HepG2 (cell line): ENCODE data around the gene MIER1. TPM values are rescaled to one million over a fixed set of nuclear protein-coding genes. Genes with fewer than 3 reads are reported as not detected.

Source experiments
- ATAC-seq: fragments of 200-7000 bp; cut with Tn5 transposase; 3 replicates; pipeline ENCODE4 v1.9.1; 2020; ENCODE audit warnings: mild to moderate bottlenecking, moderate library complexity
- BruUV-seq: library from RNA; stranded (reverse); fragments of 400-500 nt; replicated peaks from 2 replicates; lab custom pipeline; 2021; lab: Mats Ljungman, UMichigan
- CTCF ChIA-PET: fragments of 300-600 bp; formaldehyde crosslinking; extraction: SDS; loops from one replicate; lab custom pipeline; 2021; ENCODE audit warnings: low total read pairs, inconsistent platforms, low intra/inter-chr PET ratio; lab: Yijun Ruan, JAX
- POLR2A ChIA-PET: fragments of 350-600 bp; sonication (Branson Sonifier 250); formaldehyde crosslinking; loops from one replicate; lab custom pipeline; 2020; ENCODE audit warnings: antibody characterized with exemption, inconsistent platforms; lab: Yijun Ruan, JAX
- DNase-seq: peaks from one replicate; pipeline ENCODE4 v3.0.0-alpha.2; 2015; ENCODE audit warnings: low spot score
- FAIRE-seq: peaks from 3 replicates; lab custom pipeline; 2011; peaks lifted over from hg19 to GRCh38; lab: Jason Lieb, UNC
- H2AFZ ChIP-seq: one replicate; pipeline ENCODE4 v1.6.1; 2011; ENCODE audit warnings: low read length, inconsistent platforms
- H3K27ac ChIP-seq: fragments of 300-600 bp; 3 replicates; pipeline ENCODE4 v1.8.0; 2011; ENCODE audit warnings: mixed run types, mild to moderate bottlenecking, mixed read lengths, low read length, inconsistent platforms; ENCODE audit not compliant: insufficient read depth; ENCODE audit errors: extremely low read length
- H3K27me3 ChIP-seq, 2 experiments: fragments of 200-600 bp in 1 of 2; 2 replicates in 1 of 2; 3 replicates in 1 of 2; pipeline versions ENCODE4 v1.6.0 to v1.8.0; 2011; ENCODE audit warnings: low read length in 2 of 2, mild to moderate bottlenecking in 2 of 2, moderate library complexity in 2 of 2, inconsistent platforms in 1 of 2; ENCODE audit not compliant: insufficient read depth in 2 of 2, control insufficient read depth in 1 of 2
- H3K36me3 ChIP-seq, 2 experiments: fragments of 200-600 bp in 1 of 2; replicated peaks in 1 of 2; 2 replicates in 1 of 2; 3 replicates in 1 of 2; pipeline versions ENCODE4 v1.5.1 to v1.8.0; 2011; ENCODE audit warnings: low read length in 2 of 2, inconsistent platforms in 1 of 2; ENCODE audit not compliant: insufficient read depth in 2 of 2, control insufficient read depth in 1 of 2
- H3K4me1 ChIP-seq: 2 replicates; pipeline ENCODE4 v1.5.1; 2012; ENCODE audit warnings: low read length, inconsistent platforms; ENCODE audit not compliant: insufficient read depth
- H3K4me2 ChIP-seq: 2 replicates; pipeline ENCODE4 v1.6.0; 2011; ENCODE audit warnings: low read depth, low read length, inconsistent platforms
- H3K4me3 ChIP-seq, 3 experiments: fragments of 200-600 bp in 1 of 3; sonication (generic), shearing (Covaris generic) in 1 of 3; replicated peaks in 1 of 3; 2 replicates each; pipeline ENCODE4 v1.5.1; 2011 to 2016; ENCODE audit warnings: low read length in 3 of 3, inconsistent platforms in 2 of 3, low read depth in 2 of 3, mild to moderate bottlenecking in 2 of 3, control low read depth in 1 of 3, mixed read lengths in 1 of 3; ENCODE audit not compliant: insufficient read depth in 1 of 3
- H3K79me2 ChIP-seq: one replicate; pipeline ENCODE4 v1.6.1; 2011; ENCODE audit warnings: low read length, inconsistent platforms; ENCODE audit not compliant: insufficient read depth
- H3K9ac ChIP-seq: 2 replicates; pipeline ENCODE4 v1.6.0; 2011; ENCODE audit warnings: mild to moderate bottlenecking, low read depth, low read length, inconsistent platforms; ENCODE audit not compliant: insufficient read depth
- H3K9me3 ChIP-seq: 2 replicates; pipeline ENCODE4 v1.5.1; 2012; ENCODE audit warnings: mild to moderate bottlenecking, low read length
- H4K20me1 ChIP-seq: 2 replicates; pipeline ENCODE4 v1.6.0; 2011; ENCODE audit warnings: inconsistent platforms, mild to moderate bottlenecking, low read length, moderate library complexity; ENCODE audit not compliant: insufficient read depth
- CEBPB ChIP-seq: IDR thresholded peaks from 2 replicates; pipeline ENCODE4 v1.6.1; 2011; ENCODE audit warnings: low read depth, low read length, improper control_type of control experiment, borderline replicate concordance
- EP300 ChIP-seq, 3 experiments: sonication (generic) in 1 of 3; formaldehyde crosslinking in 1 of 3; IDR thresholded peaks; 2 replicates each; pipeline versions ENCODE4 v1.5.1 to v1.6.1; 2011 to 2020; ENCODE audit warnings: low read depth in 2 of 3, low read length in 2 of 3, borderline replicate concordance in 1 of 3, improper control_type of control experiment in 1 of 3, mild to moderate bottlenecking in 1 of 3, missing genetic modification reagents in 1 of 3, moderate library complexity in 1 of 3
- FOXM1 ChIP-seq: sonication (generic); formaldehyde crosslinking; IDR thresholded peaks from 2 replicates; pipeline ENCODE4 v1.5.0; 2020; ENCODE audit warnings: missing genetic modification reagents
- MIER3 ChIP-seq: IDR thresholded peaks from 2 replicates; pipeline ENCODE4 v1.6.1; 2016; ENCODE audit warnings: missing compliant biosample characterization, borderline replicate concordance
- MTA1 ChIP-seq: sonication (generic); formaldehyde crosslinking; IDR thresholded peaks from 2 replicates; pipeline ENCODE4 v1.4.0; 2020; ENCODE audit warnings: missing genetic modification reagents, mild to moderate bottlenecking, borderline replicate concordance
- NCOR1 ChIP-seq: fragments of 200-600 bp; sonication (generic); IDR thresholded peaks from 2 replicates; pipeline ENCODE4 v1.7.0; 2017; ENCODE audit warnings: antibody characterized with exemption, low read length, borderline replicate concordance
- NKX3-1 ChIP-seq: sonication (generic); formaldehyde crosslinking; IDR thresholded peaks from 2 replicates; pipeline ENCODE4 v1.5.0; 2020; ENCODE audit warnings: missing genetic modification reagents
- PRDM10 ChIP-seq: sonication (generic); formaldehyde crosslinking; IDR thresholded peaks from 2 replicates; pipeline ENCODE4 v1.4.0; 2020; ENCODE audit warnings: low read depth, missing genetic modification reagents
- TARDBP ChIP-seq: sonication (generic); formaldehyde crosslinking; IDR thresholded peaks from 2 replicates; pipeline ENCODE4 v1.8.0; 2022; ENCODE audit warnings: mild to moderate bottlenecking, missing genetic modification reagents
- USF2 ChIP-seq, 2 experiments: sonication (generic) in 1 of 2; formaldehyde crosslinking in 1 of 2; IDR thresholded peaks; 2 replicates each; pipeline versions ENCODE4 v1.5.1 to v1.6.1; 2011 to 2020; ENCODE audit warnings: borderline replicate concordance in 1 of 2, low read depth in 1 of 2, low read length in 1 of 2, mild to moderate bottlenecking in 1 of 2, missing genetic modification reagents in 1 of 2, moderate library complexity in 1 of 2
- ZFAT ChIP-seq: sonication (generic); formaldehyde crosslinking; conservative IDR thresholded peaks from 2 replicates; pipeline ENCODE4 v1.8.1; 2023; ENCODE audit warnings: missing genetic modification reagents, inconsistent platforms
- ZMYM3 ChIP-seq: sonication (generic); formaldehyde crosslinking; IDR thresholded peaks from 2 replicates; pipeline ENCODE4 v1.5.1; 2020; ENCODE audit warnings: mild to moderate bottlenecking, missing genetic modification reagents
- ZNF510 ChIP-seq: sonication (generic); formaldehyde crosslinking; IDR thresholded peaks from 2 replicates; pipeline ENCODE4 v1.4.0; 2020; ENCODE audit warnings: low read depth, mild to moderate bottlenecking, missing genetic modification reagents
- ZNF660 ChIP-seq: sonication (generic); formaldehyde crosslinking; IDR thresholded peaks from 2 replicates; pipeline ENCODE4 v1.5.1; 2020; ENCODE audit warnings: mild to moderate bottlenecking, low read depth, missing genetic modification reagents, borderline replicate concordance
- ZNF768 ChIP-seq: sonication (generic); formaldehyde crosslinking; IDR thresholded peaks from 2 replicates; pipeline ENCODE4 v1.4.0; 2020; ENCODE audit warnings: missing genetic modification reagents
- ZSCAN20 ChIP-seq: sonication (generic); formaldehyde crosslinking; IDR thresholded peaks from 2 replicates; pipeline ENCODE4 v1.4.0; 2020; ENCODE audit warnings: missing genetic modification reagents, mild to moderate bottlenecking, borderline replicate concordance
- WGBS: methylation state at CpG from one replicate; pipeline ENCODE4 v1.1.6; 2017; ENCODE audit warnings: low lambda C conversion rate; 5-methylcytosine and 5-hydroxymethylcytosine counted together
- in situ Hi-C: cut with HindIII; loops from 2 replicates; pipeline ENCODE4 v1.10.0; 2017; ENCODE audit warnings: low pct_unique_long_range_greater_than_20kb; ENCODE audit not compliant: extremely low pct_ligation_motif_present
- intact Hi-C: fragments of 100-400 bp; cut with micrococcal nuclease; formaldehyde crosslinking; loops from one replicate; pipeline ENCODE4 v1.10.0; 2022; ENCODE audit not compliant: unreplicated experiment
- polyA plus RNA-seq, 8 experiments: library from polyadenylated mRNA; depleted of rRNA in 3 of 8; stranded (reverse) in 7 of 8; unstranded in 1 of 8; fragments of >200 nt; fragmentation: Illumina TruSeq in 4 of 8; extraction: Trizol in 4 of 8; gene quantifications; 2 replicates each; pipeline versions ENCODE4 v1.2.1 to v1.2.3, GENCODE V29; 2011 to 2016; ENCODE audit warnings: low read depth in 4 of 8, missing spikeins in 1 of 8, mixed read lengths in 1 of 8; ENCODE audit not compliant: insufficient read depth in 1 of 8
- total RNA-seq, 5 experiments: library from RNA; depleted of rRNA; stranded (reverse); fragments of >200 nt; fragmentation: Illumina TruSeq; extraction: Trizol; gene quantifications; 2 replicates each; pipeline ENCODE4 v1.2.3, GENCODE V29; 2016; ENCODE audit warnings: low read depth in 1 of 5
- TF ChIP-seq, protein P1 (sequence below): sonication (generic); formaldehyde crosslinking; IDR thresholded peaks from 2 replicates; pipeline ENCODE4 v1.5.0; 2020; ENCODE audit warnings: mild to moderate bottlenecking, low read depth, missing genetic modification reagents, borderline replicate concordance

MIER1 gene
- total and polyA plus RNA-seq, 2 of the 13 experiments (the other 11 are each of a cell fraction or from before 2014, with no cell fraction given), result 7.0 to 30.4 TPM

- Histone ChIP-seq H3K4me2 (peak overlapping the region; percentile 78), H4K20me1 (0 out of 2 replicates have a peak, but pooled peaks cover 5% of the 10 kb centered on the region), H3K4me1 (peaks cover 50% of the 10 kb centered on the region), H3K79me2 (peaks cover 58% of the 10 kb centered on the region), H3K36me3 (no peaks in the 10 kb centered on the region), H3K9me3 (no peaks in the 10 kb centered on the region), H3K4me3 (peak overlapping the region; percentile 55 to 93 (median 65)), H3K9ac (peak overlapping the region; percentile 54), H3K27ac (peak overlapping the region; percentile 94), H3K27me3 (no peaks in the 10 kb centered on the region; a peak in 1 of 5 replicates), H2AFZ (no peak overlapping the region)
- BruUV-seq, result no TSS peak
- ChIA-PET POLR2A (interaction anchor here (1.1 to 3.1 kb wide), 4 partner anchors 15 to 500 kb away, joined by 3 to 14 read pairs (median 4); partner anchors contain the start of genes SERBP1 and SLC35D1), CTCF (no interaction called here)
- DNase-seq (no peak), ATAC-seq (no peak), FAIRE-seq (no peak)
- intact Hi-C loops (loop anchor here (5.0 kb wide), 1 partner anchor 162 kb away; no protein-coding TSS in a partner anchor), in situ Hi-C loops (loop anchor here (5.0 to 25.0 kb wide), 2 partner anchors 123 to 483 kb away; partner anchors contain the start of gene SLC35D1)
- 44% methylated on average over 9 of the region's 9 CpGs for WGBS
- TF ChIP-seq NKX3-1 (no peak), NCOR1 (no peak), MIER3 (CRISPR knock-in tag) (no peak), ZSCAN20 (CRISPR knock-in tag) (no peak), CEBPB (peak; percentile 43; the same call in 1 of the 2 replicates), FOXM1 (CRISPR knock-in tag) (no peak), TARDBP (no peak), ZFAT (CRISPR knock-in tag) (no peak), USF2 (IDR thresholded peaks at IDR 0.05; ENCODE audit: low read depth, low read length) (0 out of 2 replicates have a peak, but pooled peaks have one; percentile 5), USF2 (CRISPR knock-in tag; IDR thresholded peaks at IDR 0.05; ENCODE audit: borderline replicate concordance) (no peak), ZNF660 (CRISPR knock-in tag) (no peak), EP300 (IDR thresholded peaks at IDR 0.05; ENCODE audit: low read depth in 2 of 2, low read length in 2 of 2) (no peak), EP300 (CRISPR knock-in tag; IDR thresholded peaks at IDR 0.05; ENCODE audit: borderline replicate concordance) (no peak), ZNF768 (CRISPR knock-in tag) (no peak; the same call in 1 of the 2 replicates), ZNF510 (CRISPR knock-in tag) (peak; percentile 76; the same call in 1 of the 2 replicates), MTA1 (CRISPR knock-in tag) (no peak), ZMYM3 (CRISPR knock-in tag) (no peak; the same call in 1 of the 2 replicates), PRDM10 (CRISPR knock-in tag) (no peak)
- TF ChIP-seq, protein P1, sequence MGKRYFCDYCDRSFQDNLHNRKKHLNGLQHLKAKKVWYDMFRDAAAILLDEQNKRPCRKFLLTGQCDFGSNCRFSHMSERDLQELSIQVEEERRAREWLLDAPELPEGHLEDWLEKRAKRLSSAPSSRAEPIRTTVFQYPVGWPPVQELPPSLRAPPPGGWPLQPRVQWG (CRISPR knock-in tag), result no peak
Measured at GRCh38 chr1:66929691-66929998, 4.9 kb downstream of the MIER1 start.
